HCT116 (cell line): ENCODE measurements around the gene TBXAS1. TPM values are rescaled to one million over a fixed set of nuclear protein-coding genes. Genes with fewer than 3 reads are reported as not detected.

ENCODE experiments used
- ATAC-seq: fragments of 200-7000 bp; cut with Tn5 transposase; 2 replicates; pipeline ENCODE4 v1.9.1; 2020; ENCODE audit warnings: mild to moderate bottlenecking, moderate library complexity
- BruUV-seq: library from RNA; stranded (reverse); fragments of 400-500 nt; replicated peaks from 2 replicates; lab custom pipeline; 2021; lab: Mats Ljungman, UMichigan
- CTCF ChIA-PET: fragments of 300-600 bp; sonication (Branson Sonifier 250); formaldehyde crosslinking; loops from one replicate; lab custom pipeline; 2021; ENCODE audit warnings: antibody characterized with exemption; lab: Charles Lee
- POLR2A ChIA-PET: fragments of 300-600, 350-600 bp; sonication (Branson Sonifier 250); formaldehyde crosslinking; loops from one replicate; lab custom pipeline; 2021; ENCODE audit warnings: antibody characterized with exemption; lab: Charles Lee
- RAD21 ChIA-PET, 2 experiments: fragments of 300-600 bp; sonication (Branson Sonifier 250); formaldehyde crosslinking; loops; one replicate each; lab custom pipeline; 2023; ENCODE audit warnings: low total read pairs in 2 of 2; ENCODE audit not compliant: uncharacterized antibody in 2 of 2, unreplicated experiment in 2 of 2, low non-redundant PET in 1 of 2; lab: Charles Lee
- DNase-seq: peaks from one replicate; pipeline ENCODE4 v3.0.0-alpha.2; 2010; ENCODE audit warnings: low read depth, low spot score
- H2AFZ ChIP-seq: fragments of 200-600 bp; shearing (Covaris generic), sonication (generic); 2 replicates; pipeline ENCODE4 v1.6.1; 2017; ENCODE audit warnings: low read depth, mixed run types, mixed read lengths, antibody characterized with exemption, low read length; ENCODE audit not compliant: poor library complexity, severe bottlenecking
- H3K27ac ChIP-seq: 2 replicates; pipeline ENCODE4 v1.5.1; 2012; ENCODE audit warnings: low read depth, low read length
- H3K27me3 ChIP-seq: fragments of 200-600 bp; sonication (generic); 2 replicates; pipeline ENCODE4 v1.6.1; 2016; ENCODE audit warnings: mixed run types, low read length, mixed read lengths; ENCODE audit not compliant: insufficient read depth
- H3K36me3 ChIP-seq, 2 experiments: fragments of 200-500 bp in 1 of 2; fragments of 200-600 bp in 1 of 2; sonication (Bioruptor generic) in 1 of 2; sonication (generic) in 1 of 2; 2 replicates each; pipeline versions ENCODE4 v1.5.1 to v1.6.1; 2014 to 2016; ENCODE audit warnings: low read length in 2 of 2, inconsistent platforms in 1 of 2, mixed read lengths in 1 of 2, mixed run types in 1 of 2; ENCODE audit not compliant: insufficient read depth in 2 of 2, control insufficient read depth in 1 of 2
- H3K4me1 ChIP-seq, 2 experiments: fragments of 200-600 bp in 1 of 2; sonication (generic) in 1 of 2; 2 replicates each; pipeline versions ENCODE4 v1.5.1 to v1.6.1; 2012 to 2017; ENCODE audit warnings: low read length in 2 of 2, inconsistent platforms in 1 of 2, mild to moderate bottlenecking in 1 of 2, mixed read lengths in 1 of 2, mixed run types in 1 of 2, moderate library complexity in 1 of 2; ENCODE audit not compliant: insufficient read depth in 2 of 2, control insufficient read depth in 1 of 2
- H3K4me2 ChIP-seq: fragments of 200-600 bp; sonication (generic); 2 replicates; pipeline ENCODE4 v1.6.1; 2017; ENCODE audit warnings: mixed run types, low read length, mixed read lengths
- H3K4me3 ChIP-seq, 2 experiments: fragments of 200-600 bp in 1 of 2; sonication (generic) in 1 of 2; replicated peaks in 1 of 2; 2 replicates each; pipeline ENCODE4 v1.5.1; 2011 to 2016; ENCODE audit warnings: low read length in 2 of 2, control low read depth in 1 of 2, low read depth in 1 of 2, mild to moderate bottlenecking in 1 of 2, mixed read lengths in 1 of 2, mixed run types in 1 of 2
- H3K79me2 ChIP-seq: fragments of 200-600 bp; sonication (generic); 2 replicates; pipeline ENCODE4 v1.6.1; 2017; ENCODE audit warnings: mild to moderate bottlenecking, mixed run types, low read length, moderate library complexity, mixed read lengths; ENCODE audit not compliant: insufficient read depth
- H3K9ac ChIP-seq: fragments of 200-600 bp; sonication (generic); 2 replicates; pipeline ENCODE4 v1.6.1; 2016; ENCODE audit warnings: low read length, mixed read lengths
- H3K9me2 ChIP-seq: fragments of 200-600 bp; sonication (generic), shearing (Covaris generic); 2 replicates; pipeline ENCODE4 v1.6.1; 2017; ENCODE audit warnings: mixed run types, mild to moderate bottlenecking, moderate library complexity; ENCODE audit not compliant: insufficient read depth
- H3K9me3 ChIP-seq, 2 experiments: fragments of 200-500 bp in 1 of 2; fragments of 200-600 bp in 1 of 2; sonication (Bioruptor generic) in 1 of 2; sonication (generic) in 1 of 2; 2 replicates each; pipeline ENCODE4 v1.6.1; 2014 to 2017; ENCODE audit warnings: low read length in 2 of 2, mixed read lengths in 2 of 2, inconsistent platforms in 1 of 2, low read depth in 1 of 2, mild to moderate bottlenecking in 1 of 2, mixed run types in 1 of 2, moderate library complexity in 1 of 2; ENCODE audit not compliant: control insufficient read depth in 1 of 2, insufficient read depth in 1 of 2
- H4K20me1 ChIP-seq: fragments of 200-600 bp; sonication (generic), shearing (Covaris generic); 2 replicates; pipeline ENCODE4 v1.6.1; 2017; ENCODE audit warnings: mixed run types, mild to moderate bottlenecking, moderate library complexity; ENCODE audit not compliant: insufficient read depth
- CBX3 ChIP-seq: IDR thresholded peaks from 2 replicates; pipeline ENCODE4 v1.6.1; 2012; ENCODE audit warnings: low read depth
- CEBPB ChIP-seq: IDR thresholded peaks from 2 replicates; pipeline ENCODE4 v1.6.1; 2012; ENCODE audit warnings: low read depth
- CTCF ChIP-seq, 3 experiments: fragments of 200-600 bp in 1 of 3; sonication (generic) in 1 of 3; IDR thresholded peaks in 2 of 3; conservative IDR thresholded peaks in 1 of 3; 2 replicates each; pipeline ENCODE4 v1.5.1; 2012 to 2017; ENCODE audit warnings: low read depth in 2 of 3, low read length in 2 of 3, antibody characterized with exemption in 1 of 3, borderline replicate concordance in 1 of 3, control low read depth in 1 of 3, mild to moderate bottlenecking in 1 of 3, mixed read lengths in 1 of 3, mixed run types in 1 of 3, moderate library complexity in 1 of 3; ENCODE audit not compliant: insufficient read depth in 1 of 3
- ELF1 ChIP-seq: IDR thresholded peaks from 2 replicates; pipeline ENCODE4 v1.6.1; 2012; ENCODE audit warnings: low read depth, borderline replicate concordance
- EZH2phosphoT487 ChIP-seq: fragments of 200-600 bp; IDR thresholded peaks from 2 replicates; pipeline ENCODE4 v1.6.1; 2018; ENCODE audit warnings: antibody characterized with exemption, borderline replicate concordance
- FOSL1 ChIP-seq: IDR thresholded peaks from 2 replicates; pipeline ENCODE4 v1.6.1; 2012; ENCODE audit warnings: low read depth
- JUND ChIP-seq: IDR thresholded peaks from 2 replicates; pipeline ENCODE4 v1.6.1; 2012
- POLR2AphosphoS5 ChIP-seq: IDR thresholded peaks from 2 replicates; pipeline ENCODE4 v1.6.1; 2011; ENCODE audit warnings: mild to moderate bottlenecking, low read depth, low read length, moderate library complexity
- RAD21 ChIP-seq: IDR thresholded peaks from 2 replicates; pipeline ENCODE4 v1.6.1; 2012; ENCODE audit warnings: low read depth, mild to moderate bottlenecking
- REST ChIP-seq: IDR thresholded peaks from 2 replicates; pipeline ENCODE4 v1.6.1; 2012; ENCODE audit warnings: low read depth
- SIN3A ChIP-seq: IDR thresholded peaks from 2 replicates; pipeline ENCODE4 v1.6.1; 2012; ENCODE audit warnings: low read depth
- SP1 ChIP-seq: IDR thresholded peaks from 2 replicates; pipeline ENCODE4 v1.6.1; 2012; ENCODE audit warnings: low read depth
- SRF ChIP-seq: IDR thresholded peaks from 2 replicates; pipeline ENCODE4 v1.6.1; 2012; ENCODE audit warnings: low read depth
- TCF7L2 ChIP-seq: IDR thresholded peaks from 2 replicates; pipeline ENCODE4 v1.7.0; 2011; ENCODE audit warnings: borderline replicate concordance, inconsistent platforms; ENCODE audit not compliant: insufficient read depth, insufficient read length; ENCODE audit errors: extremely low read depth
- ZBTB33 ChIP-seq: IDR thresholded peaks from 2 replicates; pipeline ENCODE4 v1.6.1; 2011; ENCODE audit warnings: mild to moderate bottlenecking, low read length, moderate library complexity; ENCODE audit not compliant: insufficient replicate concordance; ENCODE audit errors: extremely low read depth
- ZFX ChIP-seq: fragments of 450-650 bp; IDR thresholded peaks from 2 replicates; pipeline ENCODE4 v1.6.1; 2017
- ZNF274 ChIP-seq: fragments of 200-500 bp; sonication (Bioruptor generic); IDR thresholded peaks from 2 replicates; pipeline ENCODE4 v1.6.1; 2014; ENCODE audit warnings: mild to moderate bottlenecking, low read depth, low read length, inconsistent platforms
- intact Hi-C: fragments of 100-400 bp; cut with micrococcal nuclease; formaldehyde crosslinking; loops from 2 replicates; pipeline ENCODE4 v1.10.0; 2022
- total RNA-seq: library from RNA; stranded (reverse); gene quantifications from one replicate; pipeline ENCODE4 v1.2.1, GENCODE V29; 2021; ENCODE audit not compliant: unreplicated experiment

Gene TBXAS1
- total RNA-seq, 1 experiment from 2014 or later: 1.4 TPM

- TF ChIP-seq TCF7L2 (no peak), SRF (no peak), POLR2AphosphoS5 (peak; percentile 47; the same call in 1 of the 2 replicates), ZNF274 (no peak), ZFX (no peak), CEBPB (no peak; the same call in 1 of the 2 replicates)
Observed at GRCh38 chr7:140059273-140060242, 230.5 kb downstream of the TBXAS1 start (continued).

- H3K27me3 ChIP-seq: no peaks in the 10 kb centered on the region
- no TSS peak for BruUV-seq
- no peaks in the 10 kb centered on the region for H4K20me1 ChIP-seq
- no peak for ATAC-seq
- no peaks in the 10 kb centered on the region for H3K9me2 ChIP-seq
- POLR2A ChIA-PET: no interaction called here
- H3K79me2 ChIP-seq: peaks cover 12% of the 10 kb centered on the region; the same call in 1 of the 2 replicates
- no peak overlapping the region for H3K9ac ChIP-seq
- 0 out of 4 replicates have a peak, but pooled peaks cover 0 to 3% of the 10 kb centered on the region in 2 experiments for H3K36me3 ChIP-seq
- peak overlapping the region; percentile 92 for H3K4me2 ChIP-seq
- no peaks in the 10 kb centered on the region for H3K9me3 ChIP-seq
- DNase-seq: no peak
- no peak overlapping the region for H2AFZ ChIP-seq
- H3K27ac ChIP-seq: no peak overlapping the region
- H3K4me1 ChIP-seq: peaks cover 25 to 54% of the 10 kb centered on the region in 2 experiments
- RAD21 ChIA-PET: no interaction called here
- CTCF ChIA-PET: no interaction called here
- intact Hi-C loops: loop anchor here (5.0 kb wide), 1 partner anchor 117 kb away; the partner anchor contains the start of gene KDM7A
- H3K4me3 ChIP-seq: 0 out of 4 replicates have a peak overlapping the region, but pooled peaks of 1 of the 2 experiments have one; percentile 20
- TF ChIP-seq CTCF (IDR thresholded peaks at IDR 0.05 in 2 of 3, conservative IDR thresholded peaks at IDR 0.05 in 1 of 3; ENCODE audit: borderline replicate concordance in 1 of 3, insufficient read depth in 1 of 3, low read depth in 2 of 3, low read length in 2 of 3) (no peak), REST (no peak), SP1 (no peak), JUND (no peak), ELF1 (no peak), RAD21 (no peak), ZBTB33 (no peak), CBX3 (no peak), FOSL1 (no peak), EZH2phosphoT487 (no peak), SIN3A (no peak)
Observed at GRCh38 chr7:140060243-140060630, 231.2 kb downstream of the TBXAS1 start.
